SK-N-SH treated with all-trans-retinoic acid at 6 μM for 48 hours (cell line): Measurements from ENCODE around the gene KIF1A.

Experiments
- BACH2 ChIP-seq: fragments of 250-450 bp; sonication (Bioruptor Pico); IDR thresholded peaks from 2 replicates; pipeline ENCODE4 v1.9.0; 2021; ENCODE audit warnings: mild to moderate bottlenecking, borderline replicate concordance
- TF ChIP-seq, protein P1 (sequence below): fragments of 250-450 bp; sonication (Bioruptor Pico); IDR thresholded peaks from 2 replicates; pipeline ENCODE4 v1.8.0; 2020; ENCODE audit warnings: mild to moderate bottlenecking, moderate library complexity, borderline replicate concordance

DNA sequence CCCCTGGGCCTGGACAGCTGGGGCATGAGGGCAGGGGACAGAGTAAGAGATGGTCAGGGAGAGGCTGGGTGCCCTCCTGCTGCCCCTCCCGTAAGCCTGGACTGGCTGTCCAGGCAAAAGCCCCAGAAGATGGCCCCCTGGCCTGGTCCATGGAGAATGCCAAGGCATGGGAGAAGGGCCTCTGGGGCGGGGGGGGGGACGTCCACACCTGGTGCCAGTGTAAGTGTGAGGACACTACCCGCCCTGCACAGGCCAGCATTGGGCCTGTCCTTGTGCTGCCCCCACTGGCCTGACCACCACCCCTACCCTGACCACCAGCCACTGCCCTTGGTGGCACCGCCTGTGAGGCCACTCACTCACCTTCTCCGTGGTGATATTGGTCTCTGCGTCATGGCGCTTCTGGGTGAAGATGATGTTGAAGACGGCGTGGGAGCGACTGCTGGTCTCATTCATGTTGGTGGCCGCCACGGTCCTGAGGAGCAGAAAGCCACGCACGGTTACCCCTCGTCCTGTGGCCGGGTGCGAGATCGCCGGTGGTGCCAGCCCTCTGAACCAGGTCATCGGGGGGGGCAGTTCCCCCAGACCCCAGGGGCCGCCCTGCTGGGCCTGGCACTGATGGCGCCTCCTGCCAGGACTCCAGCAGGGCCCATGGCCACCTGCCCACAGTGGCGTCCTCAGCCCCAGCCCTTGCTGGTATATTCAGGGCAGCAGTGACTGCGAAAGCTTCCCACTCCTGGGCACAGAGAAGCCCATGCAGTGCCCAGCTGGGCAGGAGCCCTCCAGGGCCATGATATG lies 35.2 kb downstream of the KIF1A start:
- TF ChIP-seq BACH2 (CRISPR knock-in tag) = no peak
- TF ChIP-seq, protein P1, sequence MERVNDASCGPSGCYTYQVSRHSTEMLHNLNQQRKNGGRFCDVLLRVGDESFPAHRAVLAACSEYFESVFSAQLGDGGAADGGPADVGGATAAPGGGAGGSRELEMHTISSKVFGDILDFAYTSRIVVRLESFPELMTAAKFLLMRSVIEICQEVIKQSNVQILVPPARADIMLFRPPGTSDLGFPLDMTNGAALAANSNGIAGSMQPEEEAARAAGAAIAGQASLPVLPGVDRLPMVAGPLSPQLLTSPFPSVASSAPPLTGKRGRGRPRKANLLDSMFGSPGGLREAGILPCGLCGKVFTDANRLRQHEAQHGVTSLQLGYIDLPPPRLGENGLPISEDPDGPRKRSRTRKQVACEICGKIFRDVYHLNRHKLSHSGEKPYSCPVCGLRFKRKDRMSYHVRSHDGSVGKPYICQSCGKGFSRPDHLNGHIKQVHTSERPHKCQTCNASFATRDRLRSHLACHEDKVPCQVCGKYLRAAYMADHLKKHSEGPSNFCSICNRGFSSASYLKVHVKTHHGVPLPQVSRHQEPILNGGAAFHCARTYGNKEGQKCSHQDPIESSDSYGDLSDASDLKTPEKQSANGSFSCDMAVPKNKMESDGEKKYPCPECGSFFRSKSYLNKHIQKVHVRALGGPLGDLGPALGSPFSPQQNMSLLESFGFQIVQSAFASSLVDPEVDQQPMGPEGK = no peak
